LNCaP clone FGC (cell line): Measurements from ENCODE around the gene ZNF554.
"Not testable (repeated sequence)": the region's sequence is repeated elsewhere in the genome, so short reads cannot be mapped to it uniquely, and the experiment has no call there.

Experiments used
- DNase-seq: peaks from one replicate; pipeline ENCODE4 v3.0.0-alpha.2; 2011; ENCODE audit warnings: low read depth
- H3K4me3 ChIP-seq: 2 replicates; pipeline ENCODE4 v1.5.1; 2011; ENCODE audit warnings: mild to moderate bottlenecking, low read depth, low read length, control low read depth
- TF ChIP-seq, protein P1 (sequence below): IDR thresholded peaks from 2 replicates; pipeline ENCODE4 v1.5.1; 2012; ENCODE audit warnings: mild to moderate bottlenecking; ENCODE audit not compliant: control insufficient read depth, insufficient read depth; ENCODE audit errors: extremely low read depth

Gene ZNF554

GRCh38 chr19:2791440-2791839, 28.2 kb upstream of the ZNF554 start:
- no peak overlapping the region for H3K4me3 ChIP-seq
- DNase-seq = no peak
- TF ChIP-seq, protein P1, sequence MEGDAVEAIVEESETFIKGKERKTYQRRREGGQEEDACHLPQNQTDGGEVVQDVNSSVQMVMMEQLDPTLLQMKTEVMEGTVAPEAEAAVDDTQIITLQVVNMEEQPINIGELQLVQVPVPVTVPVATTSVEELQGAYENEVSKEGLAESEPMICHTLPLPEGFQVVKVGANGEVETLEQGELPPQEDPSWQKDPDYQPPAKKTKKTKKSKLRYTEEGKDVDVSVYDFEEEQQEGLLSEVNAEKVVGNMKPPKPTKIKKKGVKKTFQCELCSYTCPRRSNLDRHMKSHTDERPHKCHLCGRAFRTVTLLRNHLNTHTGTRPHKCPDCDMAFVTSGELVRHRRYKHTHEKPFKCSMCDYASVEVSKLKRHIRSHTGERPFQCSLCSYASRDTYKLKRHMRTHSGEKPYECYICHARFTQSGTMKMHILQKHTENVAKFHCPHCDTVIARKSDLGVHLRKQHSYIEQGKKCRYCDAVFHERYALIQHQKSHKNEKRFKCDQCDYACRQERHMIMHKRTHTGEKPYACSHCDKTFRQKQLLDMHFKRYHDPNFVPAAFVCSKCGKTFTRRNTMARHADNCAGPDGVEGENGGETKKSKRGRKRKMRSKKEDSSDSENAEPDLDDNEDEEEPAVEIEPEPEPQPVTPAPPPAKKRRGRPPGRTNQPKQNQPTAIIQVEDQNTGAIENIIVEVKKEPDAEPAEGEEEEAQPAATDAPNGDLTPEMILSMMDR = no peak

DNA sequence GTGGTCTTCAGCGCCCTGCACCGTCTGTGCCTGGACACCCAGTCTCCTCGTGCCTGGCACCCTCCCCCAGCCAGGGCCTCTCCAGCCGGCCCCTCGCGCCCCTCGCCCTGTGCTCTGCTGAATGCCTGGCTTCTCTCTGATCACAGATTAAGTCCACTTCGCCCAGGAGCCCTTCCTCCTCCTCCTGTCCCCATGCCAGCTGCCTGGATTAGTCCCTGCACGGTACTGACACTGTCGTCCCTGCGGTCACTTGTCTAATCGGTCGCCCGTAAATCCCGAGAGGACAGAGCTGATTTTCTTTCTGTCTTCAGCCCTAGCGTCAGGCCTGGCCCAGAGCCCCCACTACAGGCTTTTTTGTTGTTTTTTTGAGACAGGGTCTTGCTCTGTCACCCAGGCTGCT, 27.8 kb upstream of the ZNF554 start:
- TF ChIP-seq, protein P1 = no peak
- no peak overlapping the region for H3K4me3 ChIP-seq
- no peak for DNase-seq

GRCh38 chr19:2792666-2793065, 27.0 kb upstream of the ZNF554 start:
- DNase-seq = not testable (repeated sequence)

DNA sequence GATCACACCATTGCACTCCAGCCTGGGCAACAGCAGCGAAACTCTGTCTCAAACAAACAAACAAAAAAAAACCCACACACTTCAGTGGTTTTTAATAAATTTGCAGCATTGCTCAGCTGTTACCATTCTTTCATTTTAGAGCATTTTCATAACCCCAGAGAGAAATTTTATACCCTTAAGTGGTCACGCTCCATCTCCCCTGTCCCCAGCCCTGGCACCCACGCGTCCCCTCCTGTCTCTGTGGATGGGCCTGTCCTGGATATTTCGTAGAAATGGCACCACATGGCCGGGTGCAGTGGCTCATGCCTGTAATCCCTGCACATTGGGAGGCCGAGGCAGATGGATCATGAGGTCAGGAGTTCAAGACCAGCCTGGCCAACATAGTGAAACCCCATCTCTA, 26.5 kb upstream of the ZNF554 start:
- no peak overlapping the region for H3K4me3 ChIP-seq
- no peak for DNase-seq
- TF ChIP-seq, protein P1 = no peak

More at GRCh38 chr19:2792666-2793065, 27.0 kb upstream of the ZNF554 start:
- H3K4me3 ChIP-seq = not testable (repeated sequence)

DNA sequence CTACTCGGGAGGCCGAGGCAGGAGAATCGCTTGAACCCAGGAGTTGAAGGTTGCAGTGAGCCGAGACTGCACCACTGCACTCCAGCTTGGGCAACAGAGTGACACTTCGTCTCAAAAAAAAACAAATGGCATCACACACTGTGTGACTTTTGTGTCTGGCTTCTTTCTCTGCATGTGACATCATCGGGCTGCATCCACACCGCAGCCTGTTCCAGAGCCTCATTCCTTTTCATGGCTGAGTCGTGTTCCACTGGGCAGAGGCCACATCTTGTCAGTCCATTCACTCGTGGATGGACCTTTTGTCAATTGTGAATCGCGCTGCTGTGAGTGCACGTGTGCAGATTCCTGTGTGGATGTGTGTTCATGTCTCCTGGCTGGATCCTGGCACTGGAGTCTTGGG, 26.1 kb upstream of the ZNF554 start:
- TF ChIP-seq, protein P1 = no peak
- no peak overlapping the region for H3K4me3 ChIP-seq
- DNase-seq = no peak

DNA sequence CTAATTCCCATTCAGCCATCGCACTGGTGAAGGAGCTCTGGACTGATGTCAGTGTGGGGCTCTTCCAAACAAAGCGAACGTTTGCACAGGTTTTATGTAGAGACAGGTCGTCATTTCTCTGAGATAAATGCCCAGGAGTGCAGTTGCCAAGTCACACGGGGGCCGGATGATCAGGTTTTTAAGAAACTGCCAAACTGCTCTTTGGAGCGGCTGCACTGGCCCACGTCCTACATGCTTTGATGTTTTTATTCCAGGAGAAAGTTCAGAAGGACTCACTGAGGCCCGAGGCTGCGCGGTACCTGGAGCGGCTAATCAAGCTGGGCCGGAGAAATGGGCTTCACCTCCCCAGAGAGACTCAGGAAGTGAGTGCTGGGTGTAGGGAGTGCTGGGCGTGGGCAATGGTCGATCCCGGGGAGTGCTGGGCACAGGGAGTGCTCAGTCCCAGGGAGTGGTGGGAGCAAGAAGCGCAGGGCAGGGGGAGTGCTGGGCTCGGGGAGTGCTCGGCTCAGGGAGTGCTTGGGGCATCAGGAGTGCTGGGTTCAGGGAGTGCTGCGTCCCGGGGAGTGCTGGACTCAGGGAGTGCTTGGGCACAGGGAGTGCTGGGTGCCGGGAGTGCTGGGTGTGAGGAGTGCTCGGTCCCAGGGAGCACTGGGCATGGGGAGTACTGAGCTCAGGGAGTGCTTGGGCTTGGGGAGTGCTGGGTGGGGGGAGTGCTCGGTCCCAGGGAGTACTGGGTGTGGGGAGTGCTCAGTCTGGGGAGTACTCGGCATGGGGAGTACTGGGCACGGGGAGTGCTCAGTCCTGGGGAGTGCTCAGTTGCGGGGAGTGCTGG, 23.6 kb upstream of the ZNF554 start:
- peak overlapping the region; percentile 32 for H3K4me3 ChIP-seq
- TF ChIP-seq, protein P1 = no peak
- peak; percentile 83 for DNase-seq

DNA sequence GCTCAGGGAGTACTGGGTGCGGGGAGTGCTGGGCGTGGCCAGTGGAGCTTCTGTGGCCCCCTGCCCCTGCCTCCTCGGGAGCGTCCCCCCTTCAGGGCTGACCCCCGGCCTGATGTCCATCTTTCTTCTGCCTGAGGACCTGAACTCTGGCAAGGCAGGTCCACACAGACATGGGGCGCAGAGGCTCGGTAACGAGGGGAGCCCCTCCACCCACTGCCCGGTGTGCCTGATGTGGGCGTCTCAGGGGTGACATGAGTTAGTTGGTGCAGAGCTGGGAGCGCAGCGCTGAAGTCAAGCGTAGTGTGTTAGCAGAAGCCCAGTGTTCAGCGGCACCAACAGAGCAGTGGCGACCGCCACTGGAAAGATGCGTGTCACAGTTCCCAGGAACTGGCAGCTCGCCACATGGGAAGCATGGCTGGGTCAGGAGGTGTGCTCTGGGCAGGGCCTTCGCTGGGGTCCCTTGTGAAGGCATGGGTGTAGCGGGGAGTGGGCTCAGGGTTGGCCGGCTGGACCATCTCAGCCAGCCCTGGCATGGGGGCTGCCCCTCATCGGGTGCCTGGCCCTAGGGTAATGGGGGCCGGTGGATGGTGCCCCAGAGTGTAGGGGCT, 22.9 kb upstream of the ZNF554 start:
- DNase-seq = no peak
- no peak overlapping the region; the same call in 1 of the 2 replicates for H3K4me3 ChIP-seq
- TF ChIP-seq, protein P1 = no peak
